ENCODE results near the gene TBXAS1.

- TF ChIP-seq CTCF (IDR thresholded peaks at IDR 0.05) (no peak), POLR2A (IDR thresholded peaks at IDR 0.05) (no peak)
Observed at GRCh38 chr7:139941421-139941820, 112.4 kb downstream of the TBXAS1 start.
